Fibroblast of lung (primary cell): ENCODE results near the gene TNNI3K. TPM values are rescaled to one million over a fixed set of nuclear protein-coding genes. Genes with fewer than 3 reads are reported as not detected.

Source experiments
- DNase-seq, 2 donors: peaks; one replicate each; pipeline versions ENCODE4 v3.0.0 to v3.0.0-alpha.2; 2010; ENCODE audit warnings: low read depth in 2 of 2
- H2AFZ ChIP-seq: 2 replicates; pipeline ENCODE4 v1.5.1; 2012; ENCODE audit warnings: low read length, control low read depth, inconsistent platforms
- H3K27ac ChIP-seq: 2 replicates; pipeline ENCODE4 v1.5.1; 2011; ENCODE audit warnings: low read length, control low read depth; ENCODE audit not compliant: insufficient read depth
- H3K27me3 ChIP-seq: 2 replicates; pipeline ENCODE4 v1.5.1; 2011; ENCODE audit warnings: mild to moderate bottlenecking, low read length; ENCODE audit not compliant: control insufficient read depth, insufficient read depth
- H3K36me3 ChIP-seq: 2 replicates; pipeline ENCODE4 v1.5.1; 2011; ENCODE audit warnings: low read length; ENCODE audit not compliant: control insufficient read depth, insufficient read depth
- H3K4me1 ChIP-seq: 2 replicates; pipeline ENCODE4 v1.5.1; 2011; ENCODE audit warnings: low read length; ENCODE audit not compliant: control insufficient read depth, insufficient read depth; ENCODE audit errors: extremely low read depth
- H3K4me2 ChIP-seq: 2 replicates; pipeline ENCODE4 v1.5.1; 2011; ENCODE audit warnings: low read length, control low read depth; ENCODE audit not compliant: insufficient read depth; ENCODE audit errors: extremely low read depth
- H3K4me3 ChIP-seq, 4 experiments: fragments of 200-600 bp in 1 of 4; sonication (generic) in 1 of 4; replicated peaks in 1 of 4; 2 replicates each; pipeline ENCODE4 v1.5.1; 2011 to 2016; ENCODE audit warnings: low read length in 4 of 4, low read depth in 3 of 4, mild to moderate bottlenecking in 3 of 4, control low read depth in 2 of 4, inconsistent platforms in 1 of 4, mixed read lengths in 1 of 4; ENCODE audit not compliant: insufficient read depth in 1 of 4; ENCODE audit errors: control extremely low read depth in 1 of 4
- H3K79me2 ChIP-seq: 2 replicates; pipeline ENCODE4 v1.5.1; 2012; ENCODE audit warnings: mild to moderate bottlenecking, low read length, inconsistent platforms; ENCODE audit not compliant: control insufficient read depth, insufficient read depth
- H3K9ac ChIP-seq: 2 replicates; pipeline ENCODE4 v1.5.1; 2011; ENCODE audit warnings: mild to moderate bottlenecking, low read length, control low read depth; ENCODE audit not compliant: insufficient read depth
- H3K9me3 ChIP-seq: 2 replicates; pipeline ENCODE4 v1.5.1; 2012; ENCODE audit warnings: low read depth, low read length; ENCODE audit not compliant: control insufficient read depth, insufficient read depth
- H4K20me1 ChIP-seq: 2 replicates; pipeline ENCODE4 v1.5.1; 2011; ENCODE audit warnings: low read length; ENCODE audit not compliant: control insufficient read depth, insufficient read depth; ENCODE audit errors: extremely low read depth
- CTCF ChIP-seq, 2 donors: IDR thresholded peaks in 1 of 2; conservative IDR thresholded peaks in 1 of 2; 1 replicate in 1 of 2; 2 replicates in 1 of 2; pipeline ENCODE4 v1.5.1; 2011 to 2012; ENCODE audit warnings: low read length in 2 of 2, control low read depth in 1 of 2, inconsistent platforms in 1 of 2, low read depth in 1 of 2, mild to moderate bottlenecking in 1 of 2
- EZH2 ChIP-seq: IDR thresholded peaks from 2 replicates; pipeline ENCODE4 v1.5.1; 2012; ENCODE audit warnings: low read length, control low read depth, mild to moderate bottlenecking; ENCODE audit errors: missing control alignments
- polyA plus RNA-seq, 2 donors: library from polyadenylated mRNA; depleted of rRNA in 1 of 2; stranded (reverse) in 1 of 2; unstranded in 1 of 2; fragments of >200 nt; gene quantifications; 2 replicates each; pipeline ENCODE4 v1.2.1, GENCODE V29; 2011 to 2012; ENCODE audit warnings: missing spikeins in 1 of 2
- total RNA-seq: library from RNA; depleted of rRNA; stranded (reverse); fragments of >200 nt; gene quantifications from 2 replicates; pipeline ENCODE4 v1.2.1, GENCODE V29; 2014

TNNI3K gene
- total and polyA plus RNA-seq, 2 donors (not counting 1 experiment from before 2014, with no cell fraction given) = 0.66 to 0.91 TPM

- no peak overlapping the region for H3K9ac ChIP-seq
- DNase-seq = no peak
- no peaks in the 10 kb centered on the region for H3K9me3 ChIP-seq
- H2AFZ ChIP-seq = no peak overlapping the region
- no peak overlapping the region for H3K4me2 ChIP-seq
- no peaks in the 10 kb centered on the region for H3K4me1 ChIP-seq
- H4K20me1 ChIP-seq = no peaks in the 10 kb centered on the region
- no peaks in the 10 kb centered on the region for H3K79me2 ChIP-seq
- H3K36me3 ChIP-seq = no peaks in the 10 kb centered on the region
- TF ChIP-seq EZH2 (no peak), CTCF (conservative IDR thresholded peaks at IDR 0.05 in 1 of 2, IDR thresholded peaks at IDR 0.05 in 1 of 2; ENCODE audit: low read depth in 1 of 2, low read length in 2 of 2) (no peak)
- no peak overlapping the region for H3K4me3 ChIP-seq
- H3K27ac ChIP-seq = no peak overlapping the region
- H3K27me3 ChIP-seq = no peaks in the 10 kb centered on the region
These were observed 261.5 kb downstream of the TNNI3K start for GRCh38 chr1:74496669-74497068.

GRCh38 chr1:74498901-74499300 is 263.7 kb downstream of the TNNI3K start:
- Histone ChIP-seq H4K20me1 (no peaks in the 10 kb centered on the region), H2AFZ (no peak overlapping the region), H3K9ac (no peak overlapping the region), H3K36me3 (no peaks in the 10 kb centered on the region), H3K27me3 (no peaks in the 10 kb centered on the region), H3K79me2 (no peaks in the 10 kb centered on the region), H3K4me1 (no peaks in the 10 kb centered on the region), H3K9me3 (no peaks in the 10 kb centered on the region), H3K4me3 (no peak overlapping the region), H3K4me2 (no peak overlapping the region), H3K27ac (no peak overlapping the region)
- DNase-seq = no peak
- TF ChIP-seq EZH2 (no peak), CTCF (conservative IDR thresholded peaks at IDR 0.05 in 1 of 2, IDR thresholded peaks at IDR 0.05 in 1 of 2; ENCODE audit: low read depth in 1 of 2, low read length in 2 of 2) (no peak)

GRCh38 chr1:74502432-74502831 is 267.2 kb downstream of the TNNI3K start:
- DNase-seq = peak; percentile 9 to 62
- H3K4me2 ChIP-seq = no peak overlapping the region
- H3K27me3 ChIP-seq = no peaks in the 10 kb centered on the region
- H3K9ac ChIP-seq = no peak overlapping the region
- H3K9me3 ChIP-seq = no peaks in the 10 kb centered on the region
- H4K20me1 ChIP-seq = no peaks in the 10 kb centered on the region
- H3K36me3 ChIP-seq = no peaks in the 10 kb centered on the region
- TF ChIP-seq EZH2 (no peak), CTCF (conservative IDR thresholded peaks at IDR 0.05 in 1 of 2, IDR thresholded peaks at IDR 0.05 in 1 of 2; ENCODE audit: low read depth in 1 of 2, low read length in 2 of 2) (no peak)
- H3K4me3 ChIP-seq = no peak overlapping the region
- H3K79me2 ChIP-seq = no peaks in the 10 kb centered on the region
- H3K27ac ChIP-seq = no peak overlapping the region
- H3K4me1 ChIP-seq = peaks cover 2% of the 10 kb centered on the region
- no peak overlapping the region for H2AFZ ChIP-seq
